Glomerular endothelial cell (primary cell): ENCODE measurements around the gene GFRA4. TPM values are rescaled to one million over a fixed set of nuclear protein-coding genes. Genes with fewer than 3 reads are reported as not detected.

Source experiments
- DNase-seq: peaks from one replicate; pipeline ENCODE4 v3.0.0-alpha.2; 2011; ENCODE audit warnings: low read depth, low spot score; ENCODE audit errors: extremely low read depth
- total RNA-seq: library from RNA; depleted of rRNA; stranded (reverse); fragments of >200 nt; gene quantifications from 2 replicates; pipeline ENCODE4 v1.2.3, GENCODE V29; 2015

The GFRA4 gene
- total RNA-seq, 1 donor from 2014 or later = not detected

DNA sequence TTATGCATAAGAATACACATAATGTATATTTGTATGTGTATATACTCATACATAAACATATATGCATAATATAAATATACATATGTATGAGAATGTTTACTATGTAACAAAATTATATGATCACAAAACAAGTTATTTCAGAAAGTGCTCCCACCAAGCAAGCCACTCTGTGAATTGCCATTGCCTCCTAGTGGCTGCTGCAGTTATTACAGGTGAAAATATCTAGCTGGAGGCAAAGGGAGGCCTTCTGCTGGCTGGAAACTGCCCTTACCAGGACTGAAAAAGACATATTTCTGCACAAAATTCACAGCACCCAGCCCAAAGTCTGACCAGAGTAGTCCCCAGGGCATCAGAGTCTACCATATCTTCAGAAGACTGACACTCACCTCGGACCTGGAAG is 33.0 kb upstream of the GFRA4 start:
- DNase-seq = no peak

DNA sequence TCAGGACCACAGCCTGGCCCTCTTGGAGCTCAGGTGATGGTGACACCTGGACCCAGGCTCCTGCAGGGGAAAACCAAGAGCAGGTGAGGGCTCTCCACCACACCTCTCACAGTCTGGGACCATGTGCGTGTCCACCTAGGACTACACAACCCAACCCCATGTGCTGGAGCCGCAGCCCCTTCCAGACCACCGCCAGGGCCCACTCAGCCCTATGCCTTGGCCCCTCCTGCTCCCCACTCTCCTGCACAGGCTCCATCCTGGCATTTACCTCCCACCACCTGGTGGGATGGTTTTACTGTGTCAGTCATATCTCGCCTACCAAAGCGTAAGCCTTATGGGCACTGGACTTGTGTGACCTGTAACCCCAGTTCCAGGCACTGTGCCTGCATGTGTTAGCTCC is 31.7 kb upstream of the GFRA4 start:
- DNase-seq = no peak

GRCh38 chr20:3693376-3693775 is 30.2 kb upstream of the GFRA4 start:
- DNase-seq = no peak

- no peak for DNase-seq
Observed at GRCh38 chr20:3692706-3693294, 29.6 kb upstream of the GFRA4 start.

GRCh38 chr20:3691897-3692296 is 28.7 kb upstream of the GFRA4 start:
- no peak for DNase-seq

- no peak for DNase-seq
Observed at GRCh38 chr20:3691306-3691705, 28.1 kb upstream of the GFRA4 start.

- no peak for DNase-seq
Observed at GRCh38 chr20:3690413-3690812, 27.2 kb upstream of the GFRA4 start.

DNA sequence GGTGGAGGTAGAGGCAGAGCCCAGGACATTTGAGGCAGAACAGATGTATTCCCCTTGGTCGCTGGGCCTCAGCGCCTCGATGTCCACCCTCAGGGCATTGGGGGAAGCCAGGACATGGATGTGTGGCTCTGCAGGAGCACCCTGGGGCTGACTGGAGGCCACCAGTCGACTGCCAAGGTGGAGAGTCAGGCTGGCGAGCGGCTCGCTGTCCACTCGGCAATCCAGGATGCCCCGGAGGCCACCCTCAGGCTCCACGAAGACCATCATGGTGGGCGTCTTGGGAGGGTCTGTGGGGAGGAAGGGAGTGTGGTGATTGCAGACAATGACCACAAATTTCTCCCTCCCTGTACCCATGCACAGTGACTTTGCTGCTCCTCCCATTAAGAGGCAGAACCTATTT is 26.8 kb upstream of the GFRA4 start:
- no peak for DNase-seq

GRCh38 chr20:3687655-3688054 is 24.5 kb upstream of the GFRA4 start:
- no peak for DNase-seq

DNA sequence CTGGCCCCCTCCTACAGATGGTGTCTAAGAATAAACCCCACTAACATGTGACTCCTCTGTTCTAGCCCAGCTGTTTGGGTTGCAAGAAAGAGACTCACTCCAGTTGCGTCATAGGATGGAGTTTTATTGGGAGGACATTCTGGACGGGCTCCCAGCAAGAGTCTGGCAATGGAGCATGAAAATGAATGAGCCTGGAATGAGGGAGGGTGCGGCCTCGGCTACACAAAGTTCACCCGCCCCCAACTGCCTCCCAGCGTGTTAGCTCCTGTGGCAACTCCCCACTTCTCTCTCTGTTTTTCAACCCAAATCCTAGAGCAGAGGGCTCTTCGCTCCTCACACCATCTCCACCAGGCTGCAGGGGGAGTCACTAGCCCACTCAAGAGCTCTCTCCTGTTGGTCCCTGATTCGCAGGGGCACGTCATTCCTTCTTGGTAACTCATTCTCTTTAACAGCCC is 23.7 kb upstream of the GFRA4 start:
- no peak for DNase-seq

GRCh38 chr20:3686421-3686820 is 23.2 kb upstream of the GFRA4 start:
- DNase-seq = no peak

- DNase-seq = no peak
Observed at GRCh38 chr20:3685341-3685740, 22.1 kb upstream of the GFRA4 start.

DNA sequence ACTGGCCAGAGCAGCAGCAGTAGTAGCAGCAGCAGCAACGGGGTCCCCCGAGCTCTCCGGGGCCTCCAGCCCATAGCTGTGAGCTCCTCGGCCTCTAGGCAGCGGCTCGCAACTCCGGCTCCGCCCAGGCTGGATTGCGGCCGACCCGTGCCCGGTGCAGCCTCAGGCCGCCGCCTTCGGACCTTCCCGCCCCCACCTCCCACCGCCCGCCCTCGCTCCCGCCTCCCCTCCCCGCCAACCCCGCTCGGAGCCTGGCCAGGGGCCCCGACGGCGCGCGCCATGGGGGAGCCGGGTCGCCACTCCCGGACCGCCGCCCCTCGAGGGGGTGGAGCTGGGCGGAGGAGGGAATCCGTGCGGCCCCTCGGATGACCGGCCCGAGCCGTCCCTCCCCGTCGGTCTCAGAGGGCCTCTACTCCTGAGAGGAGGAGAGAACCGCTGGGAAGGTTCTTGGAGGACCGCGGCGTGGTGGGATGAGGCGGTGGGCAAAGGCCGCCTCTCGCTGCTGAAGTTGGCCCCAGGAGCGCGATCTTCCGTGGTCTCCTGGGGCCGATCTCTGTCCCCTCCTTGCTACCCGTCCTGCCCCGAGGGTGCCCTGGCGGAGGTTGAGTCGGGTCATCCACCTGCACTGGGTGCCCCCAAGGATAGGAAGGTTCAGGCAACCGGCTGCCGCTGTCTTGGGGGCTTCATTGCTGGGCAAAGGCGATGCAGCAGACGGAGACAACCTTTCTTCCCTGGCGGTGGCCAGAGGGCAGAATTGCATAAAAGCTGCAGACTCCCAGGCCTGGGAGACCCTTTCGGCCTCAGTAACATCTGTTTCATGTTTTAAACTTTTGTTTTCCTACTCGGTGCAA is 19.0 kb upstream of the GFRA4 start, which contains the start of gene ADAM33:
Gene ADAM33 (minus strand): TSS at position 80 of the 851 bp plus-strand sequence. CDS start 6 bp downstream, at position 74.
- DNase-seq = no peak

- no peak for DNase-seq
Observed at GRCh38 chr20:3681352-3681930, 18.2 kb upstream of the GFRA4 start.

- no peak for DNase-seq
Observed at GRCh38 chr20:3680701-3681351, 17.6 kb upstream of the GFRA4 start.

DNA sequence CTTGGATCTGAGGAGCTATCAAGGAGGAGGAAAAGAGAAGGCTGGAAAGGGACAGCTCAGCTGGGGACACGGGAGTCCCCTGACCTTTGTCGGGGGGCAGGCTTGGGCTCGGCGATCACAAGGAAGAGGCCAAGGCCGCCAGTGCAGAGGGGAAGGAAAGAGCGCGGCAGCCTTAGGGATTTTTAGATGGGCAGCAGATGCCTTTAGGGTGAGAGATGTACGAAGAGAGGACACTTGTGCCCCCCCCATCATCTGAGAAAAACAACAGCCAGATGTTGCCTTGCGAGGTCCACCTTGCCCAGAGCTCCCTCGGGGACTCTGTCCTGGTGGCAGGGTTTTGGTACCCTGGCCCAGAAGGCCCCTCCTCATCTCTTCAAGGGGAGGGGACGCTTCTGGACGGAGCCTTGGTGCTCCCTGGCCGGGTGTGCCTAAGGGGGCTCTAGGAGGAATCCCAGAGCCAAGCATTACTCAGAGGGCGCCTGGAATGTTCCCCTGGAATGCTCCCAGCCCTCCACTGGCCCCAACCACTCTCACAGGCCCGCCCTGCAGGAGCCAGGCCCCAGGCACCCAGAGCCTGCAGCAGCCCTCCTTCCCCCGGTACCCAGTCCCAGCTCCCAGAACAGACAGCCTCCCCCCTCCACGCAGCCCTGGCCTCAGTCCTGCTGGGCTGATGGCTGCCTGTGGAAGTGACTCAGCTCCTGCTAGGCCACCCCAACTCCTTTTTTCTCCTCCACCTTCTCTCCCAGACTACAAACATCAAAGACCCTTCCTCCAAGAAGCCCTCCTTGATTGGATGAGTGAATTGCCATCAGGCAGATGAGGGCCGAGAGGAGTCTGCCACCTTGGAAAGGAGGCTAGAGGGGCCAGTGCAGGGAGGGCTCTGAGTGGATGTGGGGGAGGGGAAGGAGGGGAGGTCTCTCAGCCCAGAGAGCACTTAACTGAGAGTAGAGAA is 16.8 kb upstream of the GFRA4 start:
- no peak for DNase-seq

DNA sequence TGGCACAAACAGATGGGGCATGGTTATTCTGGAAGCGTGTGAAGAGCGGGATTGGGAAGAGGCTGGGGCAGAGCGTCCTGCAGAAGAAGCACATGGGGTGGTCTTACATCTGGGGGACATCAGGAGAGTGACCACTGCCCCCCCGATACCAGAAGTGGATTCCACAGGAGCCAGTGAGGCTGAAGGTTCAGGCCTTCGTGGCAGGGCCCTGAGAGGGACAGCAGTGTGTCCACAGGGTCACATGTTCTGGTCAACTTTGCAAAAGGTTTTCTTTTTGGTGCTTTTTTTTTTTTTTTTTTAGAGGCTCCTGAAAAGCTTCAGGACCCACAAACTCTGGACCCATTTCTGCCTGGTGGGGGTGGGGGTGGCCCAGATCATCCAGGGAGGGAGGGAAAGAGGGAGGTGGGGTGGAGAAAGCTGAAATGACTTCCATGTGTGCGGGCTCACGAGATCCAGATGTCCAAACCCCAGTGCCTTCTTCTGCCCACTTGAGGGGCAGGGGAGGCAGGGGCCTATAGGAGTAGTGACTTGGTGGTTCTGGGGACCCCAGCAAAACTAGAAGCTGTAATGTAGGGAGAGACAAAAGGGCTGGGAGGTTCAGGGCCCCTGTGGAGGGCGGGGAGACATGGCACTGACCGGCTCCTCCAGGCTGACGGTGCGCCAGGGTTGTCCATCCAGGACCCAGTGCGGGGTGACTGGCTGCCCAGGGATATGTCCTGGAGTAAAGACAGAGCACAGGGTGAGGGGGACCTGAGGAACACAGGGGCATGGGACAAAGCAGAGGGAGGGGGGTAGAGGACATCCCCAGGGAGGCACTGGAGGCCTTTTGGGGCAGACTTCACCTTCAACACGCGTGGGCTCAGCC is 15.9 kb upstream of the GFRA4 start:
- no peak for DNase-seq

DNA sequence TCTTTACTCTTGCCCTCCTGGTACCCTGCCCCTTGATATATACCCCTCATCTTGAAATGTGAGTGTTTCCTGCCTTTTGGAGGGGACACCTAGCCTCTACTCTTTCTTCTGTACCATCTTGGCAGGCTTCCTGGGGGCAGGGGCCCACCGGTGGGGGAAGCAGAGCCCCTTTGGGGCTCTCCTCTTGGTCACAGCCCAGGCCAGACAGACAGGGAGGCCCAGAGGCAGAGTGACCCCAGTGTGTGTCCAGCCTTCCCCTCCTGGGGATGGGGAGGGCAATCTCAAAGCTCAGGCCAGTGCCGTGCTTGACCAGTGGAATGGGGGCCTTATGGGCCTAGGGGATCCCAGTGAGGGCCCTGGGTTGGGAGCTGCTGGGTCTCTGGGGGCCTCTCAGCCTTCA is 15.0 kb upstream of the GFRA4 start:
- no peak for DNase-seq

DNA sequence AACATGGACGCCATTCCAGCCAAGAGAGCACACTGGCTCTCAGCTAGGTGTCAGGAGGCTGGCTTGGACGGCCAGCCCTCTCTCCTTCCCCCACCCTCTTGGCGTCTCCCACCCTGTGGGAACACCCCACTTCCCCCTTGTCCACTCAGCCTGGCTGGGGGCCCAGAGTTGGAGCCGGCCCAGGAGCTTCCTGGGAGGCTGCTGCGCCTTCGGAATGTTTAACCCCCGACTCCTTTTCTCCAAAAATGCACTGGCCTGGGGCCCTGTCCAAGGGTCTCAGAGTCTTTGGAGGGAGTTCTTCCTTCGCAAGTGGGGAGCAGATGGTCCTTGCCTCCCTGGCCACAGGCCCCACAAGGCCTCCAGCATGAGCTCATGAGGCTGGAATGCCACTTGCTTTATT is 14.5 kb upstream of the GFRA4 start:
- DNase-seq = no peak
